NCI-H510A treated with DMSO at 0.1 percent for 48 hours (cell line): Measurements from ENCODE around the gene GAL3ST3.

Experiments
- DNase-seq: peaks from one replicate; lab custom pipeline; 2025; lab: John Stamatoyannopoulos, UW

The GAL3ST3 gene

DNA sequence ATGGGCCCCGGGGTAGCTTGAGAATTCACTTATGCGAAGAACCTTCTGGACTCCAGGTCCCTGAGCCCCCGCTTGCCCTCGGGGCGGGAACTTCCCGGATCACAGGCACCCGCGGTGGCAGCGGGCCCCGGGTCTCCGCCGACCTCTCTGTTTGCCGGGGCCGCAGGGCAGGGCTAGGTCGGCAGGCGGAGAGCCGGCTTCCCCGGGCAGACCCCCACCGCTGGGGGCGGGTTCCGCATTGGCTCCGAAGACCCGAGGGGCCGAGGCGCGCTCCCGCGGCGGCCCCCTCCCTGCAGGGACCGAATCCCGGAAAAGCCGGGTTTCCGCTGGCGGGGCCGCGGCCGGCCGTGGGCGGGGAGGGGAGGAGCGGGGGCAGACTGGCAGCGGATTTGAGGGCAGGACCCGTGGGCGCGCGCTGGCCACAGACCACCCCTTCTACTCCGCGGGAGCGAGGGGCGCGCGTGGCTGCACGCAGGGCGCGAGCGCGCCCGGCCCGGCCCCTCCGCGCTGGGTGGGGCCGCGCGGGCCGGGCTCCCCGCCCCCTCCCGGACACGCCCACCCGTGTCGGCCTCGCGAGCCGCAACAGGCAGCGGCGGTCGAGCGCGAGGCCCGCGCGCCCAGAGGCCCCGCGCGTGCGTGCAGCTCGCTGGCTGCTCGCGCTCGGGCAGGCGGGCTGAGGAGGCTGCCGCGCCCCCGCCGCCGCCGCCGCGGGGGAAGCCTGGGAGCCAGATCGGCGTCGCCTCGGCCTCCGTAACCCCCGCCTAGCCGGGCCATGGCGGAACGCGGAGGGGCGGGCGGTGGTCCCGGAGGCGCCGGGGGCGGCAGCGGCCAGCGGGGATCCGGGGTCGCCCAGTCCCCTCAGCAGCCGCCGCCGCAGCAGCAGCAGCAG, 21.0 kb upstream of the GAL3ST3 start, which contains the start of gene PACS1:
TSS of gene PACS1 (plus strand) at position 558 of the 889 bp plus-strand sequence. CDS start at position 773, 215 bp downstream.
- no peak for DNase-seq

- DNase-seq: no peak
Measured at GRCh38 chr11:66068923-66069714, 20.2 kb upstream of the GAL3ST3 start.

DNA sequence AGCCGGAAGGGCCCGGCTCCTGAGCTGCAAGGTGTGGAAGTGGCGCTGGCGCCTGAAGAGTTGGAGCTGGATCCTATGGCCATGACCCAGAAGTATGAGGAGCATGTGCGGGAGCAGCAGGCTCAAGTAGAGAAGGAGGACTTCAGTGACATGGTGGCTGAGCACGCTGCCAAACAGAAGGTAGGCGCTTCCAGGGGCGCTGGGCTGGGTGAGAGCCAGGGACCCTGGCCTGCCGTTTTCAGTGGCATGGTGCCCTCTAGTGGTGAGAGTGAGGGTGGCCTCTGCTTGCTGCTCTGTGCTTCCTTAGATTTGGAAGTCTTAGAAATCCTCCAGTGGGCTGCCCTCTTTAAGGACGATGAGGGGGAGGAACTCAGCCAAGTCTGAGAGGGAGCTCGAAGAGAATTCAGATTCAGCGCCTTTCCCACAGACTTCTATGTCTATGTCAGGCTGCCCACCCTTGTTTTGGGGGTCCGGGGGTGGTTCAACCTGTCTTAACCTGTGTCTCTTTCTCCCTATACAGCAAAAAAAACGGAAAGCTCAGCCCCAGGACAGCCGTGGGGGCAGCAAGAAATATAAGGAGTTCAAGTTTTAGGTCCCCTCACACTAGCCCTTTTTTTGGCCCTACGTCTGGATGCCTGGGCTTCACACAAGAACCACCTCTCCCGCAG, 19.3 kb upstream of the GAL3ST3 start:
- DNase-seq: peak; percentile 82

DNA sequence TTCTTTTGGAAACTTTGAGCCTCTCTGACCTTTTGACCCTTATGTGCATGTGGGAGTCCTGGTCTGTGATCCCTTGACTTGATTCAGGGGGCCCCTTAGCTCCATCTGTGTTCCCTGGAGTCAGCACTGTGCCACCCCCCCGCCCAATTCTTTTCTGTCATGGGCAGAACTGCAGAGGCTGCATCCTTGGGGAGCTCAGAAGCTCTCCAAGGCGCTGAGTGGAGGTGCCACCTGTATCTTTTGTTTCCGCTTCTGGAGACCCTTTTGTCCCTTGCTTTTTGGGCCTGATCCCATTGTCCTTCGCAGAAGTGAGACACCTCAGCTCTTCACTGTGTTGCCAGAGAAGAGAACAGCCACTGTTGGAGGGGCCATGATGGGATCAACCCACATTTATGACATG, 18.7 kb upstream of the GAL3ST3 start:
- no peak for DNase-seq

DNA sequence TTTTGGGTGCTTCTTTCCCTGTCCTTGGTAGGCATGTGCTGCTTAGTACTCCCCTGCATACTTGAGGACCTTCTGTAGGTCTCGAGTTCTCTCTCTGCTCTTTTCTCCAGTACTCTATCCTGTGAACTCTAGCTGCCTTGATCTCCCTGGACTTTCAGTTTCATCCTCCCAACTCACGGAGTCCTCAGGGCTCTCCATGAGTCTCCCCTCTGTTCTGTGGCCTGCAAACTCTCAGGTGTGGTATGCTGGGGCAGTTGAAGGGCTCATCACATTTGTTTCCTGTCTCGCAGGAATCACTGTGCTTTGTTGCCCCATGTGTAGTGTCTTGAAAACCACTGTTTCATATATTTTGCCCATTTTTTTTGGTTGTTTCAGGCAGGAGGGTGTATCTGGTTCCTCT, 17.8 kb upstream of the GAL3ST3 start:
- no peak for DNase-seq

DNA sequence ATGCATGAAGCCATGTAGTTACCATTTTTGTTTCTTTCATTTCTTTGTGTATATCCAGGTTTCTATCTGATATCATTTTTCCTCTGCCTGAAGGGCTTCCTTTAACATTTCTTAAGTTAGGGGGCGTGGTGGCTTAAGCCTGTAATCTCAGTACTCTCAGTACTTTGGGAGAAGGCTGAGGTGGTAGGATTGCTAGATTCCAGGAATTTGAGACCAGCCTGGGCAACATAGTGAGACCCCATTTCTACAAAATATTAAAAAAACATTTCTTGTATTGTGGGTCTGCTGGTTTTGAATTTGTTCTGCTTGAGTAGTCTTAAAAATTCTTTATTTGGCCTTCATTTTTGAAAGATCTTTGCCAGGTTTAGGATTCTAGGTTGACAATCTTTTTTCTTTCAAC, 15.6 kb upstream of the GAL3ST3 start:
- DNase-seq: no peak

DNA sequence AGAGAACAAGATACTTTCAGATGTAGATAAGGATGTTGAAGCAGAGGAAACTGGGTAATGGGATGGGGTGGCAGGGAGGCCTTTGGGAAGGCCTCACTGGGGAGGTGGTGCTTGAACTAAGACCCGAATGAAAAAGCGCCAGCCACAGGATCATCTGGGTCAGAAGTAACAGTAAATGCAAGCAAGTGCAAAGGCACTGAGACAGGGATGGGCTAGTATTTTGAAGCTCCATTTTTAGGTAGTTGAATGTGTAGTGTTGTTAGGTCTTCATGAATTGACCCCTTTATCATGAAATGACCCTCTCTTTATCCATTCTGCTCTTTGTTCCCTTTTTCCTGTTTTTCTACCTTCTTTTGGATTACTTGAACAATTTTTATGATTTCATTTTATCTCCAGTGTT, 14.9 kb upstream of the GAL3ST3 start:
- no peak for DNase-seq

- no peak for DNase-seq
Measured at GRCh38 chr11:66062408-66062807, 13.4 kb upstream of the GAL3ST3 start.

DNA sequence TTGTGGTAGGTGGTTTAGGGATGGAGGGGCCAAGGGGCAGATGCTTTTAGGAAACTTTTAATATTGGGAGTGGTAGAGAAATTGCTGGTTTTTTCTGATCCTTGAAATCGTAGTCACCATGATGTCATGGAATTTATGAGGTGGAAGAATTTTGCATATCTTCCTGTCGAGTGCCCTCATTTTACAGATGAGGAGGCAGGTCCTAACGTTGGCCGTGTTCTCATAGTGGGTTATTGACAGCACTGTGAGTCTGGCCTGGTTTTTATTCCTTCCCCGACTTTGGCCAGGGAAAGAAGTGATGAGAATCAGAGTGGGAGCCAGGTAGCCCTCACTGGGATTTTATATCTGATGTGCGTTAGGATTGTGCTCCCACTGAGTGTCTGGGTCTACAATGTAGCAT, 12.3 kb upstream of the GAL3ST3 start:
- DNase-seq: no peak

DNA sequence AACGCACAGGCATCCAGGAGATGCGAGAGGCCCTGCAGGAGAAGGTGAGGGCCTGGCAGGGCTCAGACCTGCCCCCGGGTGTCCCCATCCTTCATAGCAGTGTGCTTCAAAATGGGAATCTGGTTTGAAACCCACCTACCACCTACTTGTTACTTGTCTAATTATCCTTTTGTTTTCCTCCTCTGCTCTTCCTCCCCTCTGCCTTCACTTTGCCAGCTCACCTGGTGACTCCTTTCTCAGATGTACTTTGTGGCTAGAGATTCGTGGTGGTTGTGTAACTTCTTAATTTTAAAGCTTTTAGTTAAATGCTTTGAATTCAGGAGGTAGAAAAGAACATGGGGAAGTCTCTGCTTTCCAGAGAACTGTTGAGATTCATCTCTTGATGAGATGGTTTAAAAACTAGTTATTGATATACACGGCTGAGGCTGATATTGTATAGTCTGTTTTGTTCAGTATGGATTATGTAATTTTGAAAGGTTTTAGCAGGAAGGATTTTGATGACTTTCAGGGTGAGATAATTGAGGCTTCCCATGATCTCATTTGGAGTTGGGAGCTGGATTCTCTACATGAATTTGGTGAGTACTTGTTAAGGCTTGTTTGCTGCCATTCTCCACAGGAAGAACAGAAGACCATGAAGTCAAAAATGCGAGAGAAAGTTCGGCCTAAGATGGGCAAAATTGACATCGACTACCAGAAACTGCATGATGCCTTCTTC, 11.2 kb upstream of the GAL3ST3 start:
- DNase-seq: no peak

DNA sequence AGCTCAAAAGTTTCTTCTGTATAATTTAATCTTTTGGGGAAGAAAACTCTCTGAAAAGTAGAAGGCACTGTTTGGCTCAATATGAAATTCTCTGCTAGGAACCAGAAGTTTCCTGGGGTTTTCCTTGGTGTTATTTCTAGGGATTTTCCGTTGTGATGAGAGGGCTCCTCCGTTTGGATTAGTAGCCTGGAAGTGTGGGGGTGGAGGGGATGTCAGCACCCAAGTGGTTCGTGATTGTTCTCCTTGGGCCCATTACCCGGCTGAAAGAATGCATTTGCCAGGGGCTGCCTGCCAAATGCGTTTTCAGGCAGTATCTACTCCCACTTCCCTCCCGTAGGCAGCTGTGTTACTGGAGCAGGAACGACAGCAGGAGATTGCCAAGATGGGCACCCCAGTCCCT, 7.5 kb upstream of the GAL3ST3 start:
- no peak for DNase-seq

- no peak for DNase-seq
Measured at GRCh38 chr11:66055021-66055420, 6.1 kb upstream of the GAL3ST3 start.

- DNase-seq: no peak
Measured at GRCh38 chr11:66052664-66052982, 3.7 kb upstream of the GAL3ST3 start.

- DNase-seq: peak; percentile 97
Measured at GRCh38 chr11:66051766-66052663, 3.1 kb upstream of the GAL3ST3 start, which contains the start of gene SF3B2. SF3B2 (plus strand) TSS chr11:66052364; CDS start chr11:66052385, 21 bp downstream.

- DNase-seq: peak; percentile 77
Measured at GRCh38 chr11:66051371-66051765, 2.4 kb upstream of the GAL3ST3 start.

- DNase-seq: peak; percentile 24
Measured at GRCh38 chr11:66050581-66051231, 1.7 kb upstream of the GAL3ST3 start.

DNA sequence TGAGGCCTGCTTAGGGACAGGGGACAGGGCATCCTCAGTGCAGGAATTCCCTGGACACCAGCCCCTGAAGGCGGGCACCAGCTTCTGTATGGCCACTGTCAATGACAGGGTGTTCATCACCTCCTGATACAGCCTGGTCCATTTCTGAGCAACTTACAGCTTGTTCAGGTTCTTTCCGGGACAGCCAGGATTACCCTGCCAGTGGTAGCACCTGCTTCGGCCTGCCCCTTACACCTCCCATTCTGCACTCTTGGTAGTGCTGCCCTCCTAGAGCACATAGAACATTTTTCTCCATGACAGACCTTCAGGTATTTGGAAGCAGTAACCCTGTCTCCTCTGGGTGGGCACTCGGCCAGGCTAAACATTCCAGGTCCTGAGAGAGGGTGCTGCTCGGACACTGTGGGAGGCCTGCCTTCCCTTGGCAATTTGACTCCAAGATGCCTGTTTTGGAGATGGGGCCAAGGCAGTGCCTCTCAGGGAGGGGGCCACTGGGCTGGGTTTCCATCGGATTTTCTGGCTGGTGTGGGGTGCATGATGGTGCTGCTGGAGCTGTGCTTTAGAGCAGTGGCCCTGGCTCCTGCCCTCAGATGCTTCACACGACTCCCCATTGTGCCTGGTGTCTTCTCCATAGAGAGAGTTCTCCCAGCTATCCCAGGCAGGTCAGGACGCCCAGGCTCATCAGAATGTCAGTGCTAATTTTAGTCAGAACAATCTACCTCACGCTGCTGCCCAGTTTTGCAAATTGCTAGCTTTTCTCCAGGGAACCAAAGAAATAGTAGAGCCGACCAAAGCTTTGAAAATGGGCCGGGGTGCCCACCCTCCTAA, 1.2 kb downstream of the GAL3ST3 start:
- no peak for DNase-seq

DNA sequence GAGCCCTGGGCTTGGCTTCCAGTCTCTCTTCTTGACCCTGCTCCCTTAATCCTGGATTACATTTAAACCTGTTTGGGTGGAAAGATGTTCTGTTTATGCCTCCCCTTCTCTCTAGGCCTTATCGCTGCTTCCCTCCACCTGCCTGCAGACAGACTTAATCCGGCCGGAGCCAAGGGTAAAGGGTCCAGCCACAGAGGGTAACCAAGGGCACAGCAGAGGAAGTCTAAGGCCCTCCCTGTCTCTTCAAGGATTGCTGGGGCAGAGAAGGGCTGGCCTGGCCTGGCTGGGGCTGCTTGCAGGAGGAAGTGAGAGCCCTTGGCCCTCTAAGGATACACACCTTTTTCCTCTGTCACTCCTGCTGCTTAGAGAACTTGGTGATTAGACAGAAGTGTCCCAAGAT, 2.1 kb downstream of the GAL3ST3 start:
- DNase-seq: no peak

DNA sequence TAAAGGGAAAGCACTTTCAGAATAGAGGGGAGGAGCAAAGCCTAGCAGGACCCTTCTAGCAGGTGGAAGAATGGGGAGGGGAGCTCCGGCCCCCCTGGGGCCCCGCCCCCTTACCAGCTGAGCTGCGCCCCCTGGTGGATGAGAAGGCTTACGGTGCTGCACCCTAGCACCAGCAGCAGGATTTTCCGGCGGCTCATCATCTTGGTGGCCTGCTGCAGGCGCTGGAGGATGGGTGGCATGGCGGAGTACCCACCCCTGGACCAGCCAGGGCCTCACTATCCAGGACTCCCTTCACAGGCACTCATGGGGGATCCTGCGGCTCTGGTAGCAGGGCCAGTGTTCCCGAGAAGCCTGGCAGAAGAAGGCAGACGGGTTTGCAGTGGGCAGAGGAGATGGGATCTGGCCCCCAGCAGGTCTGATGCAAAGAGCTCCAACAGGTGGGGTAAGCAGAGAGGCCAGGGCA, 3.8 kb downstream of the GAL3ST3 start:
- peak; percentile 74 for DNase-seq
